NCI-H2107 treated with DMSO at 0.1 percent for 48 hours (cell line): Measurements from ENCODE around the gene INPP5A.

Experiments
- DNase-seq: peaks from one replicate; lab custom pipeline; 2025; ENCODE audit not compliant: unreplicated experiment; lab: John Stamatoyannopoulos, UW

The INPP5A gene

DNA sequence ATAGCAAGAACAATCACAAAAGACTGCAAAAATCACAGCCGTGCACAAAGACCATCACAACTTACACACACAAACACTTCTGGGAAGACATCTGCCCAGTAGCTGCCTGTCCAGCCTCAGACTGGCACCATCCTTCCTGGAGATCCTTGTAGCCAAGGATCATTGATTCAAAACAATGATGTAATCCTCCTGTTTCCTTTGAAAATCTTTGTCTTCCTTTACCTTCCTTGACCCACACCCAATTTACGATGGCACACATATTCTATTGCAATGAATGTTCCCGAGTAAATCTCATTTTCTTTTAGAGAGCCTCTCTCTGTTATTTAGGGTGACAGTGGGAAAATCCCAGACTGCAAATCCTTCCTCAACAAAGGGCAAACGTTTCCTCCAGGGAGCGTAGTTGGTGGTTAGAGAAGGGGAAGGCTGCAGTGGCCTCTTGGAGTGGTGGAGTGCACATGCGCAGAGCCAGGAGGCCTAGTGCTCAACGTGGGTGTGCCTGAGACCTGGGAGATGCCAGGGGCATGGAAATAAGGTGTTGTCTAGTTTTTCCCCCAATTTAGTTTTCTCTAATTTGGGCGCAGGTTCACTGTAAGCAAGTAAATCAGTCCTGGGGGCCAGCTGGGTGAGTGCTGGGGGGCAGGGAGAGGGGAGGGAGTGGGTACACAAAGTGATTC is 3.1 kb upstream of the INPP5A start:
- no peak for DNase-seq

- DNase-seq, result no peak
Measured at GRCh38 chr10:132535065-132535651, 2.4 kb upstream of the INPP5A start.

GRCh38 chr10:132536241-132536876 is 1.2 kb upstream of the INPP5A start:
- DNase-seq, result no peak

DNA sequence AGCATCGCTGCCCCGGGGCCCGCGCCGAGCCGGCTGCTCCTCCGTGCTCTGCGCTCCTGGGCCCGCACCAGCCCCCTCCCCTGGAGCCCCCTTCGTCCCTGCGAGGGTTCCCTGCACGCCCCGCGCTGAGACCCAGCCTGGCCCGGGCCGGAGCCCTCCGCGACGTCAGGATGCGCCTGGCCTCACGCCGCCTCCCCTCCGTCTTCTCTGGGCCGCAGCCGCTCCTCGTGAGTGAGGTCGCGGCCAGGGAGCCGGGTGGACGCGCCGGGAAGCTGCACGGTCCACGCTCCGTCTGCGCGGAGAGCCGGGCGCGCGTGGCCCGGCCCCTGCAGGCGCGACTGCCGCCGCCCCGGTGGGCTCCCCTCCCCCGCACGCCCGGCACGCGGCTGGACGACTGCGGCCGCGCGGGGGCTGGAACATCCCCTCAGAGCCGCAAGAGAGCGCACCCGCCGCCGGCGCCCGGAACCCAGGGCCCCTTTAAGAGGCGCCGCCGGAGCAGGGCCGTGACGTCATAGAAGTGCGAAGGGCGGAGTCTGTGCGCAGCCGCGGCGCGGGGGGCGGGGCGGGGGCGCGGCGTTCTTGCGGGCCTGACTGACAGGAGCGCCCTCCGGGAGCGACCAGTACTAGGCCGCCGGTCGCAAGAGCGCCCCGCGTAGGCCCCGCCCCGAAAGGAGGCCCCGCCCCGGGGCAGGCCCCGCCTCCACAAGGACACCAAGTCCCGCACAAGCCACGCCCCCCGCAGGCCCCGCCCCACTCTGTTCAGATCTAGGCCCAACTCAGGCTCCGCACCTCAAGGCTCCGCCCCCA is 507 bp upstream of the INPP5A start:
- peak; percentile 89 for DNase-seq

DNA sequence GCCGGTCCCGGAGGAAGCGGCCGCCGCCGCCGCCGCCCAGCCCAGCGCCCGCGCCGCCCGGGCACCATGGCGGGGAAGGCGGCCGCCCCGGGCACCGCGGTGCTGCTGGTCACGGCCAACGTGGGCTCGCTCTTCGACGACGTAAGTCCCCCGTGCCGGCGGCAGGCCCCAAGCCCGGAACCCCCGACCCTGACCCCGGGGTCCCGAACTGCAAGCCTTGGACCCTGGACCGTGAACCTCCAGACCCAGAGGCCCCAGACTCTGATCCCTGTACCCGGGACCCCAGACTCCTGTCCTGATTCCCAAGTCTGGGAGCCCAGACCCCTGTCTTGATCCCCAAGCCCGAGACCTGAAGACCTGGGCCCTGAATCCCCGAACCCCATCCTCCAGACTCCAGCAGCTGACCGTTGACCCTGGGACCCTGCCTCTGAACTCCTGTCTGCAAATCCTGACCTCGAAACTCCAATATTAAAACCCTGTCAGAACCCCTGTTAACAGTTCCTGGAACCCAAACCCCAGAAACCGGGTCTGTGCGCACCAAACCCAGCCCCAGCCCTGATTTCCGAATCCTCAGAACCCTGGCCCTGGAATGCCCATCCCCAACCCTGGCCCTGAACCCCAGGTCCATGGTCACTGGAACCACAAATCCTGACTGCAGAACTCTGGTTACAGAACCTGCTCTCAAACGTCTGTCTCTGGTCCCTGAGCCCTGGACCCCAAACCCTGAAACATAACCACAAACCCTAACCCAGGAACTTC is 623 bp downstream of the INPP5A start:
- no peak for DNase-seq

- DNase-seq, result no peak
Measured at GRCh38 chr10:132538790-132539421, 1.3 kb downstream of the INPP5A start.

DNA sequence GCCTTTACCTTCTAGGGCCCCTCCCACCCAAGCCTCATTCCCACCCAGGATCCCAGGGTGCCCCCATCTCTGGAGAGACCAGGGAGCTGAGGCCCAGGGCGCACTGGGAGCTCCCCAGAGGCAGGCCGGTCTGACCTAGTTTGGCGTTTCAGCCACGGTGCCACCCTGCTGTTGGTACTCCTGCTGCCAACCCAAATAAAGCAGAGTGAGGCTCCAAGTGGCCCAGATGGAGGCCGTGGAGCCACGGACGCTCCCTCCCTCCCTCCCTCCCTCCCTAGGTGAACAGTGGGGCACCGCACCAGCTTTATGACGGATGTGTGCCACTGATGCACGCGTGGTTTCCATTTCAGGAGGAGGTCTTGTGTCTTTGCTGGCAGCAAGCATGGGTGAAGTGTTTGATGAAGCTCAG is 1.8 kb downstream of the INPP5A start:
- DNase-seq, result no peak

GRCh38 chr10:132539894-132540293 is 2.3 kb downstream of the INPP5A start:
- DNase-seq, result no peak

DNA sequence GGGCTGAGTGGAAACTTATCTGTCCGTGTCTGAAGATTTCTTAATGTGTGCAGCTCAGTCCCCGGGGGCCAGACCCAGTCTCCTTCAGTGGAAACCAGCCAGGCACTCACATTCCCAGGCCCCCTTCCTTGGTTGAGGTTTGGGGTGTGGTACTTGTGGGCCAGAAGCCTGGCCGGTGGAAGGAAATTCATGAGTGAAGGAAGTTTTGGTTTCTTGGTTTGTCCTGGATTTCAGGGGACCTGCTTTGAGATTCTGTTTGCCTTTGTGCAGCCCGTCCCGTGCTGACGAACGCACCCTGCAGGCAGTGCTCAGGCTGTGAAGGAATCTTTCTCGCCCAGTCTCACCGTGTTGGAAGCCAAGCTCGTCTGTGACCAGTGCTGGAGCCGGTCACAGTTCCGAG is 2.9 kb downstream of the INPP5A start:
- DNase-seq, result no peak

DNA sequence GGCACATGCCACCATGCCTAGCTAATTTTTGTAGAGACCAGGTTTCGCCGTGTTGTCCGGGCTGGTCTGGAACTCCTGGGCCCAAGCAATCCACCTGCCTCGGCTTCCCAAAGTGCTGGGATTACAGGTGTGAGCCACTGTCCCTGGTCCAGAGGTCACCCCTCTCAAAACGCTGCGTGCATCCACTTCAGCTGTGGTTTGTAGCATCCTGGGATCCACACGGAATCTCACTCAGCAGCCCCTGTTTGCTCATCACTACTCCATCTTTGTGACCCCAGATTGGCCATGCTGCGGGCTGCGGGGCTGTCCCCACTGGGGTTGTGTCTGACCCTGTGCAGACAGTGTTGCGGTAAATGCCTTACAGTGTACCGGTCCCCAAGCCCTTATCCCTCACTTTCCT is 3.5 kb downstream of the INPP5A start:
- DNase-seq, result no peak

GRCh38 chr10:132541601-132542011 is 4.0 kb downstream of the INPP5A start:
- DNase-seq, result no peak

DNA sequence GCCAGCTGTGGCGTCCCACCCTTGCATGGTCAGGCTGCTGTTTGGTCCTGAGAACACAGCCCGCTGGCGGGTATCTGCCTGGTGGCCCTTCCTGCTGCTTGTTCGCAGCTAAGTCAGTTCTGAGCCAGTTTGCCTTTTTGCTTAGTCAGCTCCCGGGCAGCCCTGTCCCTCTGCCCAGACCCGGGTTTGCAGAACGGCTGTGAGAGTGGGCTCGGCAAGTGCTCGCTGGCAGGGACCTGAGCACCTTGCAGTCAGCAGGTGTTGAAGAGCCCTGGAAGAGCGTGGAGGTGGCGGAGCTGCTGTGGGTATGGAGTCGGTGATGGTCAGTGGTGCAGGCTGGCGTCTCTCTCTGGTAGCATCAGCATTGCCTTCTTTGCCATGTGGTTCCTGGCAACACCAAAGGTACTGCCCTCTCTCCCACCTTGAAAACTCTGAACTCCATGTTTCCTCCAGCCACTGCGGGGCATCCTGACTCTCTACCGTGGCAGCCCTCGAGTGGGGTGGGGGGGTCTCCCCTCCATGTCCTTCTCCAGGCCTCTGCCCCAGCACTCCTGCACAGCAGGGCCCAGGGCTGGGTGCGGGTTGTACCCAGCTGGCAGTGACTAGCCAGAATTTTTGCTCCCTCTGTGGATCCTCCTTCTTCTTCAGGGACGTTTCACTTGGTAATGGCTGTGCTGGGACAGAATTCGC is 4.6 kb downstream of the INPP5A start:
- DNase-seq, result no peak

- no peak for DNase-seq
Measured at GRCh38 chr10:132542819-132543218, 5.2 kb downstream of the INPP5A start.

DNA sequence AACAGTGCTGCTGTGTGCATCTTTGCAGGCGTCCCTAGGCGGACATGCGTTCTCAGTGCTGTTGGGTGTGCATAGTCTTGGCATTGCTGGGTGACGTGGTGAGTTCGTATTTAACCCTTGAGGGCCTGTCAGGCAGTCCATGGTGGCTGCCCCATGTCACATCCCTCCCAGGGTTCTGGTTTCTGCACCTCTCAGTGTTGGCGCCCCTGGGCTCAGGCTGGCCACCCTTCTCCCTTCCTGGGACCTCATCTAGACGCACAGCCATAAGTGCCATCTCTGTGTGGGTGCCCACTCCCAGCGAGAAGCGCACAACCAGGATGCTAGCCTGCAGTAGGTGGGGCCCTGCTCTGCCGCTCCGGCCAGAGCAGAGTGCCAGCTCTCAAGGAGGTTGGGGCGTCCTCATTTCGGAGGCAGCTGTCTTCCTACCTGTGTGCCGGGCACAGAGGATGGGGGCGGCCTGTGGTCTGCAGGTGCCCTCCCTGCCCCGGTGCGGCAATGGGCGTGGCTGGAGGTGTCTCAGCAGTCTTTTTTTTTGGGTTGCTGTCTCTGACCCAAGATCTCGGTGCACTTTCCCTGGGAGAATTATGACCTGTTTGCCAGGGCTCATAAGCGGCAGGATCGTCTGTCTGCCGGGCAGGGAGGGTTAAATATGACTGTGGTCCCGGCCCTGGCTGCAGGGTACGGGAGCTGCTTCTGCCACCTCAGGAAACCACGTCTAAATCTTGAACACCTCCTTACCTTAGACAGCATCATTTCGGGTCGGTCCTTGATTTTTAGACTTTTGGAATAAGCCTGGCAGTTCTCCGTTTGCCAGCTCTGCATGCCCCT is 6.5 kb downstream of the INPP5A start:
- no peak for DNase-seq

- no peak for DNase-seq
Measured at GRCh38 chr10:132544744-132545658, 7.4 kb downstream of the INPP5A start.

DNA sequence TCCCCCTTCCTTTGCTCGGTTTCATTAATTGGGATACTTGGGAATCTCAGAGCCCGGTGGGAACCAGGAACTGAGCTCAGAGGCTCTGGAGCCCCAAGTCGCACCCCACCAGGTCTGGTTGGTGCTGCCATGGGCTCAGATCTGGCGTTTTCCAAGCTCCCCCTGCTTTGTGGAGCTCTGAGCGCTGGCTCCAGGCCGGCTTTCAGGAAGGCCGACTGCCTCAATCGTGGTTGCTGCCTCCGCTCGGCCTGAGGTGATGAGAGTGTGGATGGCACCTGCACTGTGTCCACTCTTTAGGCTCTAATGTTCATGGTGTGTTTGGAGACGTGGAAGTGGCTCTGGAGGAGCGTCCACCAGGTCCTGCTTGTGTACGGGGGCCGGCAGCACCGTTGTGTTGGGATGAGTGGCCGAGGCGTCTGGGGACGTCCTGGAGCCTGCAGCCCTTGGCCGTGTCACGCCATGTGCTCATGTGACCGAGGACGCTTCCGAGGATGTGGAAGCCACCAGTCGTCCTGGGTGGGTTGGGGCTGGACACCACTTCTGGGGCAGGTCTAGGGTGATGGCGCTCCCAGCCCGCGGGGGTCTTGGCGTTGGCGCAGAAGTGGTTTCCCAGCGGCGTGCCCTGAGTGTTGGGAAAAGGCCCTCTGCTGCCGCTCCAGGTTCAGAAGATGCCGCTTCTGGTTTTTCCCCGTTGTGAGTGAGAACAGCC is 8.2 kb downstream of the INPP5A start:
- DNase-seq, result no peak
